ENCODE results near the gene MLLT11.

The MLLT11 gene

DNA sequence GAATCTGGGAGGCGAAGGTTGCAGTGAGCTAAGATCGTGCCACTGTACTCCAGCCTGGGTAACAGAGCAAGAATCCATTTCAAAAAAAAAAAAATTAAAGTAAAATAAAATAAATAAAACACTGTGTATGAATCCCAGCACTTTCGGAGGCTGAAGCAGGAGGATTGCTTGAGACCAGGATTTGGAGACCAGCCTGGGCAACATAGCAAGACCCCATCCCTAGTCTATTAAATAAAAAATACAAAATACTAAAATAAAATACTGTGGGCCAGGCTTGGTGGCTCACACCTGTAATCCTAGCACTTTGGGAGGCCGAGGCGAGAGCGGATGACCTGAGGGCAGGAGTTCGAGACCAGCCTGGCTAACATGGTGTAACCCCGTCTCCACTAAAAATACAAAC is 28.0 kb upstream of the MLLT11 start:
- no peak overlapping the region for H3K27ac ChIP-seq

DNA sequence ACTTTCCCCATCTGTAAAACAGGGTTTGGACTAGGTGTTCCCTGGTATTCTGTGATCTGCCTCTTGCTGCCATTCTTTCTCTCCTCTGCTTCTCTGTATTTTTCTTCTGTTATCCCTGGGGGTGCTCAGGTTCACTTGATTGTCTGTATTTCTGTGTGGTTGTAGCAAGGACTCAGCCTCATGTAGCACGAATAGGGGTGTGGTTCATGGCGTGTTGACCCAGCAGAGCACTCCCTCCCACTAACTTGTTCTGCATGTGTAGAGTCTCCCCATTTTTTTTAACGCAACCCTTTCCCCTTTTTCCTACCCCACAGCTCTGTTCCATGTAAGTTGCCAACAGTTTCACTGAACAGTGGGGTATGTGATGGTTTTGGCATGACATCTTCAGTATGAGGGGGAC is 25.0 kb upstream of the MLLT11 start:
- H3K27ac ChIP-seq: no peak overlapping the region
- TF ChIP-seq ZFX (IDR thresholded peaks at IDR 0.05) (no peak), CTCF (conservative IDR thresholded peaks at IDR 0.05) (no peak)

More for the DNA sequence above, 28.0 kb upstream of the MLLT11 start:
- no peak for TF ChIP-seq CTCF (conservative IDR thresholded peaks at IDR 0.05)
- no peak for TF ChIP-seq ZFX (IDR thresholded peaks at IDR 0.05)

DNA sequence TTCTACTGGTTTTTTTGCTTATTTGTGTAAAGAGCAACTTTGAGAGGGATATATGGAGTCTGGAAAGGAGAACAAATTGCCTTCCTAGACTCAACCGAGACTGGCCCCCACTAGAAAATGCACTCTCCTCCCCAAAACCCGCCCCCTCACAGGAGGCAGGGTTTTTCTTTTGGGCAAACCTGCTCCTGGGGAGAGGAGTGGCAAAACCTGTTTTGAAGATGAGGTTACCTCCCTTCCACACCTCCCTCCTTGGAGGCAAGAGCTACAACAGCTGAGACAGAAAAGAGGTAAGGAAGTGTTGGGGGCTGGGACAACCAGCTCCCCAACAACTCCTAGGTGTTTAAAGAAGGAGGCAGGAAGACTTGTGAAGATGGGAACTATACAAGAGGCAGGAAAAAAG is 23.8 kb upstream of the MLLT11 start, which contains the start of gene BNIPL:
BNIPL (plus strand) TSS at position 231 of the 400 bp plus-strand sequence; CDS start at position 371, 140 bp downstream.
- no peak within 1 kb of the TSS for H3K27ac ChIP-seq
- TF ChIP-seq CTCF (conservative IDR thresholded peaks at IDR 0.05): no peak
- no peak for TF ChIP-seq ZFX (IDR thresholded peaks at IDR 0.05)

DNA sequence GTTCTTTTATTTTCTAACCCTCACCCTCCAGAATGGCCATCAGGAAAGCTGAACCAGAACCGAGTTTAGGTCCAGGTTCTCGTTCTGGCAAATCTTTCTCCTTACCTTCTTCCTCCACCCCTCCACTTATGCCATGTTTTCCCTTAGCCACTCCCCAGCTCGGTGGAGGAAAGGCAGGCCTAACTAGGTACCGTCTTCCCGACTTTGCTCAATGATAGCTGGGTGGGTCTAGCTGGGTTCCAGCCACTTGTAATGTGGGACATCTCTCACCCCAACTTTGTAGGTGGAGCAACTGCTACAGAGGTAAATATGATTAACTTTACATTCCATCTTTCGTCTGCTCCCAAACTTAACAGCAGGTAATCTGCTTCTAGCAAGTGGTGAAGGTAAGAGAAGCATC is 23.2 kb upstream of the MLLT11 start:
- no peak for TF ChIP-seq ZFX (IDR thresholded peaks at IDR 0.05)
- no peak for TF ChIP-seq CTCF (conservative IDR thresholded peaks at IDR 0.05)
- no peak overlapping the region for H3K27ac ChIP-seq

- no peak for TF ChIP-seq CTCF (conservative IDR thresholded peaks at IDR 0.05)
- TF ChIP-seq ZFX (IDR thresholded peaks at IDR 0.05): no peak
- H3K27ac ChIP-seq: no peak overlapping the region
Observed at GRCh38 chr1:151039521-151039920, 20.7 kb upstream of the MLLT11 start.

- TF ChIP-seq ZFX (IDR thresholded peaks at IDR 0.05): no peak
- TF ChIP-seq CTCF (conservative IDR thresholded peaks at IDR 0.05): no peak
Observed at GRCh38 chr1:151043163-151043562, 17.0 kb upstream of the MLLT11 start.

GRCh38 chr1:151047591-151047924 is 12.6 kb upstream of the MLLT11 start, which contains the start of gene C1orf56:
Gene C1orf56, plus strand, starts transcription at chr1:151047751. Its CDS starts 97 bp downstream, at chr1:151047848.
- TF ChIP-seq CTCF (conservative IDR thresholded peaks at IDR 0.05): no peak
- no peak for TF ChIP-seq ZFX (IDR thresholded peaks at IDR 0.05)
- H3K27ac ChIP-seq: no peak within 1 kb of the TSS; the same call in 1 of the 2 replicates

More at GRCh38 chr1:151043163-151043562, 17.0 kb upstream of the MLLT11 start:
- no peak overlapping the region for H3K27ac ChIP-seq
